Nucleus accumbens (tissue), 56 donors: ENCODE data around the gene VAPA.
"Not testable (repeated sequence)": the region's sequence is repeated elsewhere in the genome, so short reads cannot be mapped to it uniquely, and the experiment has no call there.

Experiments
- DNase-seq, 56 donors: peaks; one replicate each; lab custom pipeline; 2025; lab: John Stamatoyannopoulos, UW

Gene VAPA

GRCh38 chr18:9912285-9912684 lies 1.5 kb upstream of the VAPA start:
- DNase-seq, result not testable (repeated sequence)

GRCh38 chr18:9913151-9913525 lies 678 bp upstream of the VAPA start:
- no peak for DNase-seq

GRCh38 chr18:9914334-9914583 lies 443 bp downstream of the VAPA start:
- DNase-seq, result peak in 1 of 56 donors; percentile 28

- DNase-seq, result peak in 43 of 56 donors; percentile 2 to 61 (median 25)
Observed at GRCh38 chr18:9914584-9915290, 921 bp downstream of the VAPA start.

GRCh38 chr18:9915291-9916076 lies 1.7 kb downstream of the VAPA start:
- DNase-seq, result no peak

GRCh38 chr18:9916077-9916639 lies 2.3 kb downstream of the VAPA start:
- DNase-seq, result no peak

- DNase-seq, result no peak
Observed at GRCh38 chr18:9916808-9917207, 3.0 kb downstream of the VAPA start.

GRCh38 chr18:9918016-9918680 lies 4.3 kb downstream of the VAPA start:
- DNase-seq, result no peak

- no peak for DNase-seq
Observed at GRCh38 chr18:9919564-9920232, 5.9 kb downstream of the VAPA start.

GRCh38 chr18:9922592-9923311 lies 8.9 kb downstream of the VAPA start:
- no peak for DNase-seq

- DNase-seq, result no peak
Observed at GRCh38 chr18:9924371-9924943, 10.6 kb downstream of the VAPA start.

GRCh38 chr18:9925369-9925768 lies 11.6 kb downstream of the VAPA start:
- no peak for DNase-seq

GRCh38 chr18:9925795-9926194 lies 12.0 kb downstream of the VAPA start:
- no peak for DNase-seq

- DNase-seq, result no peak
Observed at GRCh38 chr18:9926223-9926894, 12.5 kb downstream of the VAPA start.

GRCh38 chr18:9926977-9927376 lies 13.2 kb downstream of the VAPA start:
- no peak for DNase-seq

- no peak for DNase-seq
Observed at GRCh38 chr18:9927392-9928063, 13.7 kb downstream of the VAPA start.

GRCh38 chr18:9928646-9929259 lies 14.9 kb downstream of the VAPA start:
- DNase-seq, result no peak

GRCh38 chr18:9930299-9930884 lies 16.6 kb downstream of the VAPA start:
- DNase-seq, result no peak
